Stomach (tissue), 9 donors: ENCODE results near the gene RELB. TPM values are rescaled to one million over a fixed set of nuclear protein-coding genes. Genes with fewer than 3 reads are reported as not detected.
A peak's percentile ranks its signal among the peaks of the same experiment; 100 is the strongest.

Source experiments
- DNase-seq, 2 donors: peaks; one replicate each; pipeline versions ENCODE4 v3.0.0 to v3.0.0-alpha.2; 2013 to 2019
- H3K27ac ChIP-seq, 5 donors: fragments of 200-600 bp in 4 of 5; sonication (generic) in 4 of 5; one replicate each; pipeline ENCODE4 v1.5.1; 2013 to 2019; ENCODE audit warnings: mild to moderate bottlenecking in 1 of 5, moderate library complexity in 1 of 5
- H3K27me3 ChIP-seq, 3 donors: fragments of 200-600 bp; sonication (generic); one replicate each; pipeline ENCODE4 v1.5.1; 2017 to 2019; ENCODE audit warnings: mixed run types in 1 of 3
- H3K36me3 ChIP-seq, 4 donors: fragments of 200-600 bp; sonication (generic); 1 replicate in 3 of 4; 2 replicates in 1 of 4; pipeline ENCODE4 v1.5.1; 2016 to 2019
- H3K4me1 ChIP-seq, 4 donors: fragments of 200-600 bp; sonication (generic); one replicate each; pipeline ENCODE4 v1.5.1; 2016 to 2019
- H3K4me3 ChIP-seq, 4 donors: fragments of 200-600 bp; sonication (generic) in 3 of 4; one replicate each; pipeline ENCODE4 v1.5.1; 2016 to 2019; ENCODE audit warnings: mild to moderate bottlenecking in 1 of 4
- H3K9me3 ChIP-seq, 4 donors: fragments of 200-600 bp; sonication (generic); one replicate each; pipeline ENCODE4 v1.5.1; 2016 to 2019
- CTCF ChIP-seq, 7 experiments: fragments of 450-650 bp in 4 of 7; fragments of 200-600 bp in 3 of 7; sonication (generic) in 3 of 7; IDR thresholded peaks; one replicate each; pipeline ENCODE4 v1.5.1; 2016 to 2019; ENCODE audit warnings: antibody characterized with exemption in 7 of 7, control low read depth in 2 of 7, mild to moderate bottlenecking in 1 of 7
- EP300 ChIP-seq: sonication (generic); formaldehyde crosslinking; IDR thresholded peaks from one replicate; pipeline ENCODE4 v1.6.1; 2017; ENCODE audit warnings: antibody characterized with exemption
- POLR2A ChIP-seq, 4 donors: fragments of 450-650 bp; IDR thresholded peaks; one replicate each; pipeline ENCODE4 v1.6.1; 2016; ENCODE audit warnings: antibody characterized with exemption in 4 of 4, control low read depth in 2 of 4, mild to moderate bottlenecking in 1 of 4, moderate library complexity in 1 of 4
- POLR2AphosphoS5 ChIP-seq, 3 donors: sonication (generic); formaldehyde crosslinking; IDR thresholded peaks; one replicate each; pipeline ENCODE4 v1.6.1; 2016; ENCODE audit warnings: antibody characterized with exemption in 3 of 3
- WGBS, 5 donors: extraction: QIAGEN DNeasy Blood & Tissue Kit in 3 of 5; methylation state at CpG; one replicate each; pipeline versions ENCODE4 v1.1.5 to v1.1.7; 2013 to 2018; 5-methylcytosine and 5-hydroxymethylcytosine counted together
- intact Hi-C: fragments of 100-400 bp; cut with DNase I; formaldehyde crosslinking; loops from one replicate; pipeline ENCODE4 v1.15.1; 2023; ENCODE audit warnings: low total_unique reads
- polyA plus RNA-seq, 3 donors: library from polyadenylated mRNA; stranded (reverse); fragments of 200-250 nt; gene quantifications; one replicate each; pipeline ENCODE4 v1.2.3, GENCODE V29; 2013
- total RNA-seq, 5 donors: library from RNA; depleted of rRNA; stranded (reverse); fragments of >200 nt; gene quantifications; one replicate each; pipeline versions ENCODE4 v1.1.0 to v1.2.3, GENCODE V29; 2014 to 2016
- donor health status: healthy with polysubstance abuse.
- donor health status: Bipolar disorder and iron deficiency.
- donor health status: healthy.

The RELB gene
- total and polyA plus RNA-seq, 8 donors: 3.2 to 33.5 (median 14.9) TPM; not detected in 1

DNA sequence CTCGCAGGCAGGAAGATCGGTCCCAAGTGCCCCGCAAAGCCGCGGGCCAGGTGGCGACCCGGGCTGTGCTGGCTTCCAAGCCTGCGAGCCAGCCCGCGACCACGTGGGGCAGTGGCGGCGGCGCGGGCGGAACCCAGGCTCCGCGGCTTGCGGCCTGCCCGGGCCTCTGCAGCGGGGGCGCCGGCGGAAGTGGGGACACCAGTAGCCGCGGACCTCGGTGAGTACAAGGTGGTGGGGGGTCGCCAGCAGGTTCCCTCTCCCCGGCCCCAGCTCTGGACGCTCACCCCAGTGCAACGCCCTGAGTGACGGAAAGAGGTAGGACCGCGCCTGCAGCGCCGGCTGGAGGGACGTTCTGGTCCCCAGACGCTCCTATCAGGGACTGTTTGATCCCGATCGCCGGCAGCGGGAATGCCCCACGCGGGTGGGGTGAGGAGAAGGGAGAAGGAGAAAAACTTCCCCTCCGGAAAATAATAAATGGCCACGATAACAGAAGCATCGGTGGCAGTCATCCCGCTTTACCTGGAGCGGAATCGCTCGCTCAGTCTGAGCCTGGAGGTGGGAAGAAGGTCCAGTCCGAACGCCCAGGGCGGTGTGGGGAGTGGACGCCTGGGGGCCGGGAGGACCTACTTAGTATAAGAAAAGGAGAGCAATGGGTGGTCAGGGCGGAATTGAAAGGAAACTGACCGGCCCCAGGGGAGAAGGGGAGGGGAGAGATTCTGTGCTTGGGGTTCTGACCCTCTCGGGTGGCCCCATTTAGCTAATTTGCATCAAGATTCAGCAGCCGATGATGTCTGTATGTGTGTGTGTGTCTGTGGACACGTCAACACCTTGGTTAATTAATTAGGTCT is 78.0 kb downstream of the RELB start, which contains the start of gene GEMIN7:
Gene GEMIN7, plus strand, starts transcription at position 198 of the 848 bp plus-strand sequence. CDS start 10,855 bp downstream, outside the sequence.
- Histone ChIP-seq H3K27ac (peak within 1 kb of the TSS; percentile 83 to 87 (median 86)), H3K4me3 (peak within 1 kb of the TSS; percentile 76 to 97 (median 78)), H3K36me3 (peaks cover 0 to 33% (median 22%) of the 10 kb centered on the region in 4 donors), H3K27me3 (no peaks in the 10 kb centered on the region), H3K9me3 (no peaks in the 10 kb centered on the region), H3K4me1 (peaks cover 22 to 76% (median 60%) of the 10 kb centered on the region in 4 donors)
- WGBS, 5 donors: 0 to 1% (median 1%) methylated on average over 28 to 61 of the region's 61 CpGs
- TF ChIP-seq EP300: no peak
- TF ChIP-seq POLR2A (IDR thresholded peaks at IDR 0.05): peak in 1 of 4 donors; percentile 21
- TF ChIP-seq POLR2AphosphoS5 (IDR thresholded peaks at IDR 0.05): peak; percentile 53 to 69 (median 67)
- no peak for TF ChIP-seq CTCF (IDR thresholded peaks at IDR 0.05)
- DNase-seq: peak; percentile 84 to 91
- intact Hi-C loops: no loop called here

DNA sequence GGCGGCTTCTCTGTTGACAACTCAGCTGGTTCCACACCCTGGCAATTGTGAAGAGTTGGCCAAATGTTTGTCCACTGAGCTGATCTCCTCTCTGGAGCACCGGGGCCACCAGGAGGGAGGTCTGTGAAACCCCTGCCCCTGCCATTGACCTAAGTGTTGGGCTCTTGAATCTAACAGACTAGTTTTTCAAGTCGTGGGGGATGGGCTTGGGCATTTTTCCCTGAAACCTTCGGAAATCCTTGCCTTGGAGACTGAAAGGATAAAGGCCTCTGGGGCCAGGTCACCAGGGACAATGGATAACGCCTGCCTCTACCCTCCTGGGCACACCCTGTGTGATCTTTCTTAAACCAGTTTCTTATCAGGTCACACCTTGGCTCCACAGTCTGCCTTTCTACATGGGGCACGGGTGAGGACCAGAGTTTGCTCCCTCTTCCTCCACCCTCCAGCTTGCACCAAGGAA is 78.7 kb downstream of the RELB start:
- Histone ChIP-seq H3K36me3 (peaks cover 0 to 39% (median 29%) of the 10 kb centered on the region in 4 donors), H3K4me3 (peak overlapping the region; percentile 76 to 97 (median 78)), H3K27me3 (no peaks in the 10 kb centered on the region), H3K4me1 (peaks cover 22 to 69% (median 56%) of the 10 kb centered on the region in 4 donors), H3K27ac (peak overlapping the region; percentile 83 to 87 (median 86)), H3K9me3 (no peaks in the 10 kb centered on the region)
- peak; percentile 52 to 66 for DNase-seq
- TF ChIP-seq POLR2A (IDR thresholded peaks at IDR 0.05): no peak
- TF ChIP-seq CTCF (IDR thresholded peaks at IDR 0.05): no peak
- TF ChIP-seq EP300: no peak
- TF ChIP-seq POLR2AphosphoS5 (IDR thresholded peaks at IDR 0.05): peak in 1 of 3 donors; percentile 59
- 3 to 10% (median 4%) methylated on average over 5 to 6 of the region's 6 CpGs for WGBS, 5 donors
- intact Hi-C loops: no loop called here

DNA sequence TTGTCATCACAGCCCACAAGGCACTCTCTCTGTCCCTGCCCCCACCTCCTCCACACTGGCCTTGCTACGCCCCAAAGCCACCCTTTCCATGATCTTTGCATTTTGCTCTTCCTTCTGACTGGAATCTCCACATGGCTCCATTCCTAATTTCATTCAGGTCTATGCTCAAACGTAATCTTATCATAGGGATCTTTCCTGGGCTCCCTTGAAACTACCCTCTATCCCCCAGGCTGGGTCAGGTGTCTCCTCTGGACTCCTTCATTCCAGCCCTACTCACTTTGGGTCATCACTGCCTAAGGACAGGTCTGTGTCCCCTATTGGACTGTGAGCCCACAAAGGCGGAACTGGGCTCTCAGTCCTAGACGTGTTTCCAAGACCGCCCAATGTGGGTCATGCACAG is 80.9 kb downstream of the RELB start:
- 90 to 94% (median 91%) methylated on average over 5 of the region's 5 CpGs for WGBS, 5 donors
- DNase-seq: no peak
- Histone ChIP-seq H3K27ac (no peak overlapping the region), H3K27me3 (no peaks in the 10 kb centered on the region), H3K9me3 (no peaks in the 10 kb centered on the region), H3K4me1 (peaks cover 15 to 54% (median 37%) of the 10 kb centered on the region in 4 donors), H3K36me3 (peaks cover 0 to 57% (median 41%) of the 10 kb centered on the region in 4 donors), H3K4me3 (no peak overlapping the region)
- intact Hi-C loops: no loop called here
- TF ChIP-seq CTCF (IDR thresholded peaks at IDR 0.05): no peak
- TF ChIP-seq POLR2AphosphoS5 (IDR thresholded peaks at IDR 0.05): no peak
- no peak for TF ChIP-seq POLR2A (IDR thresholded peaks at IDR 0.05)
- no peak for TF ChIP-seq EP300

- TF ChIP-seq POLR2AphosphoS5 (IDR thresholded peaks at IDR 0.05): no peak
- TF ChIP-seq CTCF (IDR thresholded peaks at IDR 0.05): no peak
- TF ChIP-seq EP300: no peak
- TF ChIP-seq POLR2A (IDR thresholded peaks at IDR 0.05): no peak
- no peak for DNase-seq
- intact Hi-C loops: loop anchor here (5.0 kb wide), 1 partner anchor 46 kb away; no protein-coding TSS in a partner anchor
- Histone ChIP-seq H3K9me3 (no peaks in the 10 kb centered on the region), H3K4me1 (peaks cover 12 to 56% (median 21%) of the 10 kb centered on the region in 4 donors), H3K27ac (no peak overlapping the region), H3K27me3 (no peaks in the 10 kb centered on the region), H3K4me3 (no peak overlapping the region), H3K36me3 (peaks cover 12 to 82% (median 67%) of the 10 kb centered on the region in 4 donors)
- 89 to 96% (median 93%) methylated on average over 2 to 4 of the region's 4 CpGs for WGBS, 5 donors
Observed at GRCh38 chr19:45086480-45086879, 85.2 kb downstream of the RELB start.
